ENCODE data around the gene DPH7. TPM values are rescaled to one million over a fixed set of nuclear protein-coding genes. Genes with fewer than 3 reads are reported as not detected.

DPH7 gene
- total RNA-seq, 1 experiment from 2014 or later, result 35.9 TPM

GRCh38 chr9:137613738-137614523 lies 35.2 kb upstream of the DPH7 start:
- in situ Hi-C loops (cut with HindIII; ENCODE audit: low pct_unique_long_range_greater_than_20kb, low sequenced_read_pairs), result no loop called here
- ChIA-PET POLR2A (no interaction called here), CTCF (no interaction called here)
- Histone ChIP-seq H3K4me1 (ENCODE audit: control insufficient read depth, insufficient read depth, low read length) (peaks cover 49% of the 10 kb centered on the region), H3K27ac (ENCODE audit: low read length) (no peak overlapping the region), H3K36me3 (ENCODE audit: control insufficient read depth, insufficient read depth, low read length) (peaks cover 6% of the 10 kb centered on the region; the same call in 1 of the 2 replicates), H3K9me3 (ENCODE audit: control insufficient read depth, insufficient read depth, low read depth, low read length) (no peaks in the 10 kb centered on the region), H3K4me3 (ENCODE audit: low read depth in 2 of 2, low read length in 2 of 2) (no peak overlapping the region), H3K27me3 (ENCODE audit: control insufficient read depth, insufficient read depth, low read length) (no peaks in the 10 kb centered on the region)
- BruUV-seq (replicated peaks), result no TSS peak
- ATAC-seq (no peak), DNase-seq (ENCODE audit: low read depth, low spot score) (no peak)
- no peak for TF ChIP-seq CTCF (IDR thresholded peaks at IDR 0.05)
- TF ChIP-seq REST (IDR thresholded peaks at IDR 0.05; ENCODE audit: insufficient read depth in 1 of 2, low read depth in 2 of 2, low read length in 1 of 2), result no peak
- TF ChIP-seq SIN3A (IDR thresholded peaks at IDR 0.05; ENCODE audit: borderline replicate concordance, insufficient read depth, low read depth, low read length), result no peak
- TF ChIP-seq POLR2AphosphoS5 (IDR thresholded peaks at IDR 0.05; ENCODE audit: low read depth, low read length), result no peak
- no peak for TF ChIP-seq TCF7L2 (IDR thresholded peaks at IDR 0.05; ENCODE audit: low read depth, low read length)
- intact Hi-C loops (cut with micrococcal nuclease; ENCODE audit: unreplicated experiment), result no loop called here

DNA sequence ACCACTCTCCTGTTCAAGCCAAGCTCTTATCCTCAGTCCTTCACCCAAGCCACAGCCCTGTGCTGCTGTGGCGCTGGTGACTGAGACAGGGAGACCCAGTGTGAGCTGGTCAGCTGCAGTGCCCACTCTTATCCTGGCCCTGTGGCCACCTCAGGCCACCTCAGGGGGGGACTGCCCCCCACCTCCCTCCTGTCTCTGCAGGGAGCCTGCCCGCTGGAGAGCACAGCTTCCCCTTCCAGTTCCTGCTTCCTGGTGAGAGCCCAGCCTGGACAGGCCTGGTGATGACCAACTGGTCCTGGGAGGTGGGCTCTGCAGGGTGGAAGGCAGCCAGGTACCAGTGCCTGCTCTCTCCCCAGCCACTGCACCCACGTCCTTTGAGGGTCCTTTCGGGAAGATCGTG lies 34.5 kb upstream of the DPH7 start:
- POLR2A ChIA-PET, result no interaction called here
- H3K36me3 ChIP-seq (ENCODE audit: control insufficient read depth, insufficient read depth, low read length), result peaks cover 4% of the 10 kb centered on the region; the same call in 1 of the 2 replicates

More for the DNA sequence above, 34.5 kb upstream of the DPH7 start:
- no peak for TF ChIP-seq SIN3A (IDR thresholded peaks at IDR 0.05; ENCODE audit: borderline replicate concordance, insufficient read depth, low read depth, low read length)
- no peak for TF ChIP-seq CTCF (IDR thresholded peaks at IDR 0.05)
- TF ChIP-seq TCF7L2 (IDR thresholded peaks at IDR 0.05; ENCODE audit: low read depth, low read length), result no peak
- no peak for TF ChIP-seq POLR2AphosphoS5 (IDR thresholded peaks at IDR 0.05; ENCODE audit: low read depth, low read length)
- TF ChIP-seq REST (IDR thresholded peaks at IDR 0.05; ENCODE audit: insufficient read depth in 1 of 2, low read depth in 2 of 2, low read length in 1 of 2), result no peak
- H3K27me3 ChIP-seq (ENCODE audit: control insufficient read depth, insufficient read depth, low read length), result no peaks in the 10 kb centered on the region
- H3K4me3 ChIP-seq (ENCODE audit: low read depth in 2 of 2, low read length in 2 of 2), result no peak overlapping the region
- CTCF ChIA-PET, result no interaction called here
- H3K27ac ChIP-seq (ENCODE audit: low read length), result peak overlapping the region; percentile 82
- no peaks in the 10 kb centered on the region for H3K9me3 ChIP-seq (ENCODE audit: control insufficient read depth, insufficient read depth, low read depth, low read length)
- DNase-seq (ENCODE audit: low read depth, low spot score), result no peak
- ATAC-seq, result no peak
- intact Hi-C loops (cut with micrococcal nuclease; ENCODE audit: unreplicated experiment) (no loop called here), in situ Hi-C loops (cut with HindIII; ENCODE audit: low pct_unique_long_range_greater_than_20kb, low sequenced_read_pairs) (no loop called here)
- peaks cover 52% of the 10 kb centered on the region for H3K4me1 ChIP-seq (ENCODE audit: control insufficient read depth, insufficient read depth, low read length)
- no TSS peak for BruUV-seq (replicated peaks)
